Measurements from ENCODE around the gene CDC7.

The CDC7 gene

GRCh38 chr1:91490501-91490900 is 10.2 kb upstream of the CDC7 start:
- H3K4me3 ChIP-seq (ENCODE audit: low read depth, low read length), result no peak overlapping the region
- no peak for DNase-seq (ENCODE audit: low read depth)
- TF ChIP-seq, protein P1, sequence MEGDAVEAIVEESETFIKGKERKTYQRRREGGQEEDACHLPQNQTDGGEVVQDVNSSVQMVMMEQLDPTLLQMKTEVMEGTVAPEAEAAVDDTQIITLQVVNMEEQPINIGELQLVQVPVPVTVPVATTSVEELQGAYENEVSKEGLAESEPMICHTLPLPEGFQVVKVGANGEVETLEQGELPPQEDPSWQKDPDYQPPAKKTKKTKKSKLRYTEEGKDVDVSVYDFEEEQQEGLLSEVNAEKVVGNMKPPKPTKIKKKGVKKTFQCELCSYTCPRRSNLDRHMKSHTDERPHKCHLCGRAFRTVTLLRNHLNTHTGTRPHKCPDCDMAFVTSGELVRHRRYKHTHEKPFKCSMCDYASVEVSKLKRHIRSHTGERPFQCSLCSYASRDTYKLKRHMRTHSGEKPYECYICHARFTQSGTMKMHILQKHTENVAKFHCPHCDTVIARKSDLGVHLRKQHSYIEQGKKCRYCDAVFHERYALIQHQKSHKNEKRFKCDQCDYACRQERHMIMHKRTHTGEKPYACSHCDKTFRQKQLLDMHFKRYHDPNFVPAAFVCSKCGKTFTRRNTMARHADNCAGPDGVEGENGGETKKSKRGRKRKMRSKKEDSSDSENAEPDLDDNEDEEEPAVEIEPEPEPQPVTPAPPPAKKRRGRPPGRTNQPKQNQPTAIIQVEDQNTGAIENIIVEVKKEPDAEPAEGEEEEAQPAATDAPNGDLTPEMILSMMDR (IDR thresholded peaks at IDR 0.05; ENCODE audit: insufficient read depth, low read depth, low read length, missing control alignments), result no peak

- no peak for DNase-seq (ENCODE audit: low read depth)
- TF ChIP-seq, protein P1 (IDR thresholded peaks at IDR 0.05; ENCODE audit: insufficient read depth, low read depth, low read length, missing control alignments), result no peak
- no peak overlapping the region for H3K4me3 ChIP-seq (ENCODE audit: low read depth, low read length)
Measured at GRCh38 chr1:91498035-91498434, 2.6 kb upstream of the CDC7 start.

- no peak overlapping the region for H3K4me3 ChIP-seq (ENCODE audit: low read depth, low read length)
- TF ChIP-seq, protein P1 (IDR thresholded peaks at IDR 0.05; ENCODE audit: insufficient read depth, low read depth, low read length, missing control alignments), result no peak
- no peak for DNase-seq (ENCODE audit: low read depth)
Measured at GRCh38 chr1:91498498-91499245, 2.0 kb upstream of the CDC7 start.

- no peak for DNase-seq (ENCODE audit: low read depth)
- TF ChIP-seq, protein P1 (IDR thresholded peaks at IDR 0.05; ENCODE audit: insufficient read depth, low read depth, low read length, missing control alignments), result no peak
- no peak overlapping the region for H3K4me3 ChIP-seq (ENCODE audit: low read depth, low read length)
Measured at GRCh38 chr1:91499346-91499745, 1.3 kb upstream of the CDC7 start.

DNA sequence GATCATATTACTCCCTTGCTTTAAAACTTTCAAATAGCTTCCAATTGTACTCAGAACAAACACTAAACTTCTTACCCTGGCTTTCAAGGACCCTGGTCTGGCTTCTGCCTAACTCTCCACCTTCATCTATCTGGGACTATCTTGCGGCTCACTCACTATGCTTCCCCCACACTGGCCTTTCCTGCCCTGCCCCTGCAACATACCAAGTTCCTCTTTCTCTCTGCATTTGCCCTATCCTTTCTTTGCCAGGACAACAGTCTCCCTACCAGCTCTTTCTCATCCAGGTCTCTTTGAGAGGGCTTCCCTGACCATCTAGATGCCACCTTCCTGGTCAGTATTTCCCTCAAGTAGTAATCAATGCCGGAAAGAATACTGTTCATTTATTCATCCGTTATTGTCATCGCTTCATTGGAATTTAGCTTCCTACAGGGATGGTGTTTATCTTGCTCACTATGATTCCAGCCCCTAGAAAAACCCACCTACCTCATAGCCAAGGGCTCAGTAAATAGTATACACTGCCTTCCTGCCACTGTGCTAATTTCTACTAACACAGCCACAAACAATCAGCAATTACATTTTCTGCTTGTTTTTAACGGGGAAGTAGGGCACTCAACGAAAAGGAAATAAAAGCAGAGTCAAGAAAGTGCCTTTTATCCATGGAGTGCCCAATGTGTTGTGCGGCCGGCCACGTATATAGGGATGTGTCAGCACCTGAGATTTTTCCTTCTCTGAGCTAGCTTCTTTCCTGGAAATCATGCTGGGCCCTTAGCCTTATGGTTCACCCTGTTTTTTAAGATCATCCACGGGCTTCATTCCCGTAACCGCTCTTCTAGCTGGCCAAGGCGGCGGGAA is 521 bp upstream of the CDC7 start:
- TF ChIP-seq, protein P1 (IDR thresholded peaks at IDR 0.05; ENCODE audit: insufficient read depth, low read depth, low read length, missing control alignments), result no peak
- H3K4me3 ChIP-seq (ENCODE audit: low read depth, low read length), result peak overlapping the region; percentile 88
- no peak for DNase-seq (ENCODE audit: low read depth)

DNA sequence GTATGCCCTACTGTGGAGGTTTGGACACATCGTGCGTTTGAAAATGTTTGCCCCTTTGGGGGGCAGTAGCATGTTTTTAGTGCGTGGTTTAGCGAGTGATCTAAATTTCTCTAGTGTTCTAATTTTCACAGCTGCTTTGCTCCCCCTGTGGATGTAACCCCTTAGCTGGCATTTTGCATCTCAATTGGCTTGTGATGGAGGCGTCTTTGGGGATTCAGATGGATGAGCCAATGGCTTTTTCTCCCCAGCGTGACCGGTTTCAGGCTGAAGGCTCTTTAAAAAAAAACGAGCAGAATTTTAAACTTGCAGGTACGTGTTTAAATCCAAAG is 836 bp downstream of the CDC7 start:
- peak; percentile 62 for DNase-seq (ENCODE audit: low read depth)
- peak overlapping the region; percentile 88 for H3K4me3 ChIP-seq (ENCODE audit: low read depth, low read length)
- TF ChIP-seq, protein P1 (IDR thresholded peaks at IDR 0.05; ENCODE audit: insufficient read depth, low read depth, low read length, missing control alignments), result no peak
